Mesenchymal stem cell (in vitro differentiated cells and primary cell): ENCODE results near the gene SMURF2.
"Not testable (repeated sequence)": the region's sequence is repeated elsewhere in the genome, so short reads cannot be mapped to it uniquely, and the experiment has no call there.

Experiments used
- DNase-seq: peaks from one replicate; pipeline ENCODE4 v3.0.0-alpha.2; 2013
- H2AFZ ChIP-seq: one replicate; pipeline ENCODE4 v1.6.1; 2013; ENCODE audit warnings: low read depth, mild to moderate bottlenecking, control low read depth, inconsistent platforms, low read length, moderate library complexity
- H2AK5ac ChIP-seq: 2 replicates; pipeline ENCODE4 v1.6.1; 2013; ENCODE audit warnings: low read length, moderate library complexity, mild to moderate bottlenecking, inconsistent platforms; ENCODE audit not compliant: severe bottlenecking
- H2BK120ac ChIP-seq: one replicate; pipeline ENCODE4 v1.6.1; 2013; ENCODE audit warnings: low read depth, mild to moderate bottlenecking, inconsistent platforms, low read length, moderate library complexity
- H2BK12ac ChIP-seq, 2 experiments: one replicate each; pipeline ENCODE4 v1.6.1; 2013; ENCODE audit warnings: inconsistent platforms in 2 of 2, low read length in 2 of 2, mild to moderate bottlenecking in 2 of 2, moderate library complexity in 2 of 2, control low read depth in 1 of 2
- H2BK15ac ChIP-seq: one replicate; pipeline ENCODE4 v1.6.1; 2013; ENCODE audit warnings: mild to moderate bottlenecking, low read depth, inconsistent platforms; ENCODE audit not compliant: poor library complexity, severe bottlenecking
- H2BK5ac ChIP-seq: 2 replicates; pipeline ENCODE4 v1.6.1; 2013; ENCODE audit warnings: low read depth, mild to moderate bottlenecking, low read length, control low read depth, inconsistent platforms; ENCODE audit not compliant: poor library complexity, severe bottlenecking
- H3K14ac ChIP-seq, 2 experiments: one replicate each; pipeline ENCODE4 v1.6.1; 2013; ENCODE audit warnings: inconsistent platforms in 2 of 2, low read length in 2 of 2, control low read depth in 1 of 2, mild to moderate bottlenecking in 1 of 2, moderate library complexity in 1 of 2
- H3K18ac ChIP-seq, 2 experiments: one replicate each; pipeline ENCODE4 v1.6.1; 2013; ENCODE audit warnings: inconsistent platforms in 2 of 2, low read length in 2 of 2, control low read depth in 1 of 2, low read depth in 1 of 2, mild to moderate bottlenecking in 1 of 2
- H3K23ac ChIP-seq, 2 experiments: one replicate each; pipeline ENCODE4 v1.6.1; 2013; ENCODE audit warnings: inconsistent platforms in 2 of 2, low read length in 2 of 2, mild to moderate bottlenecking in 2 of 2, moderate library complexity in 2 of 2, control low read depth in 1 of 2
- H3K27ac ChIP-seq: 2 replicates; pipeline ENCODE4 v1.5.1; 2013; ENCODE audit warnings: mild to moderate bottlenecking, moderate library complexity, low read length, control low read depth, inconsistent platforms; ENCODE audit not compliant: poor library complexity, severe bottlenecking
- H3K27me3 ChIP-seq, 2 experiments: 2 replicates each; pipeline versions ENCODE4 v1.6.1 to v1.7.0; 2013; ENCODE audit warnings: low read length in 2 of 2, mild to moderate bottlenecking in 2 of 2, moderate library complexity in 2 of 2, control low read depth in 1 of 2, inconsistent platforms in 1 of 2; ENCODE audit not compliant: control insufficient read depth in 1 of 2, insufficient read depth in 1 of 2
- H3K36me3 ChIP-seq, 2 experiments: 2 replicates each; pipeline versions ENCODE4 v1.6.1 to v1.7.0; 2013; ENCODE audit warnings: low read length in 2 of 2, control low read depth in 1 of 2, inconsistent platforms in 1 of 2, low read depth in 1 of 2, mild to moderate bottlenecking in 1 of 2; ENCODE audit not compliant: insufficient read depth in 2 of 2, control insufficient read depth in 1 of 2
- H3K4ac ChIP-seq, 2 experiments: one replicate each; pipeline ENCODE4 v1.6.1; 2013; ENCODE audit warnings: inconsistent platforms in 2 of 2, low read length in 2 of 2, mild to moderate bottlenecking in 2 of 2, moderate library complexity in 2 of 2, control low read depth in 1 of 2, low read depth in 1 of 2
- H3K4me1 ChIP-seq: 2 replicates; pipeline ENCODE4 v1.6.1; 2013; ENCODE audit warnings: low read depth, low read length, control low read depth; ENCODE audit not compliant: control insufficient read depth, insufficient read depth
- H3K4me2 ChIP-seq: 2 replicates; pipeline ENCODE4 v1.6.1; 2013; ENCODE audit warnings: low read length, mild to moderate bottlenecking, inconsistent platforms; ENCODE audit not compliant: poor library complexity, severe bottlenecking
- H3K4me3 ChIP-seq, 2 experiments: 2 replicates each; pipeline versions ENCODE4 v1.5.1 to v1.7.0; 2013; ENCODE audit warnings: low read length in 2 of 2, mild to moderate bottlenecking in 2 of 2, control low read depth in 1 of 2, low read depth in 1 of 2; ENCODE audit not compliant: insufficient read depth in 1 of 2
- H3K79me1 ChIP-seq: replicated peaks from 2 replicates; pipeline ENCODE4 v1.6.1; 2013; ENCODE audit warnings: mild to moderate bottlenecking, control low read depth, low read length, inconsistent platforms; ENCODE audit not compliant: poor library complexity, severe bottlenecking
- H3K9ac ChIP-seq: 2 replicates; pipeline ENCODE4 v1.7.0; 2013; ENCODE audit warnings: mild to moderate bottlenecking, low read length, moderate library complexity
- H3K9me3 ChIP-seq: 2 replicates; pipeline ENCODE4 v1.7.0; 2013; ENCODE audit warnings: mild to moderate bottlenecking, low read length; ENCODE audit not compliant: control insufficient read depth
- H4K8ac ChIP-seq: one replicate; pipeline ENCODE4 v1.6.1; 2013; ENCODE audit warnings: inconsistent platforms, mild to moderate bottlenecking, low read length, moderate library complexity
- H4K91ac ChIP-seq: one replicate; pipeline ENCODE4 v1.6.1; 2013; ENCODE audit warnings: mild to moderate bottlenecking, low read length, inconsistent platforms
- WGBS: methylation state at CpG from one replicate; pipeline ENCODE4 v1.1.7; 2013; ENCODE audit warnings: mixed read lengths; 5-methylcytosine and 5-hydroxymethylcytosine counted together

Gene SMURF2

GRCh38 chr17:64615028-64615677, 47.0 kb downstream of the SMURF2 start:
- Histone ChIP-seq H2BK5ac (no peak overlapping the region), H3K4ac (no peak overlapping the region), H3K79me1 (no peaks in the 10 kb centered on the region), H3K4me1 (peaks cover 12% of the 10 kb centered on the region), H3K27me3 (no peaks in the 10 kb centered on the region), H2BK12ac (no peak overlapping the region), H3K4me2 (no peak overlapping the region), H2BK120ac (no peak overlapping the region), H3K23ac (no peak overlapping the region), H3K27ac (peak overlapping the region; percentile 63), H2BK15ac (no peak overlapping the region), H3K18ac (no peak overlapping the region), H3K9ac (peak overlapping the region; percentile 38), H3K4me3 (peak overlapping the region in 1 of 2 experiments; percentile 5), H3K36me3 (peaks cover 2 to 19% of the 10 kb centered on the region in 2 experiments), H3K9me3 (no peaks in the 10 kb centered on the region), H2AK5ac (no peak overlapping the region), H4K8ac (no peak overlapping the region), H2AFZ (no peak overlapping the region), H4K91ac (no peak overlapping the region), H3K14ac (no peak overlapping the region)
- WGBS: 78% methylated on average over 1 of the region's 3 CpGs
- DNase-seq: peak; percentile 57

- peak overlapping the region; percentile 11 for H3K4me2 ChIP-seq
- no peak overlapping the region for H2BK12ac ChIP-seq
- no peak overlapping the region for H2AK5ac ChIP-seq
- no peak overlapping the region for H3K23ac ChIP-seq
- peaks cover 2 to 12% of the 10 kb centered on the region in 2 experiments for H3K36me3 ChIP-seq
- no peak for DNase-seq
- no peaks in the 10 kb centered on the region for H3K79me1 ChIP-seq
- H3K14ac ChIP-seq: no peak overlapping the region
- H3K27me3 ChIP-seq: no peaks in the 10 kb centered on the region
- H3K9me3 ChIP-seq: no peaks in the 10 kb centered on the region
- no peak overlapping the region for H3K18ac ChIP-seq
- no CpG with 5 or more reads among the region's 2 CpGs for WGBS
- H3K4me3 ChIP-seq: peak overlapping the region in 1 of 2 experiments; percentile 5
- peak overlapping the region; percentile 63 for H3K27ac ChIP-seq
- H4K8ac ChIP-seq: no peak overlapping the region
- no peak overlapping the region for H3K4ac ChIP-seq
- peak overlapping the region; percentile 38 for H3K9ac ChIP-seq
- H4K91ac ChIP-seq: no peak overlapping the region
- no peak overlapping the region for H2AFZ ChIP-seq
- H3K4me1 ChIP-seq: peaks cover 12% of the 10 kb centered on the region
- H2BK120ac ChIP-seq: no peak overlapping the region
- no peak overlapping the region for H2BK15ac ChIP-seq
- H2BK5ac ChIP-seq: no peak overlapping the region
Measured at GRCh38 chr17:64614266-64615027, 47.7 kb downstream of the SMURF2 start.

- Histone ChIP-seq H3K23ac (no peak overlapping the region), H3K18ac (no peak overlapping the region), H3K4me1 (peaks cover 10% of the 10 kb centered on the region), H3K4me2 (no peak overlapping the region), H3K9me3 (no peaks in the 10 kb centered on the region), H2BK15ac (no peak overlapping the region), H4K8ac (no peak overlapping the region), H2BK120ac (no peak overlapping the region), H3K4ac (no peak overlapping the region), H3K27me3 (no peaks in the 10 kb centered on the region), H2BK12ac (no peak overlapping the region), H3K14ac (no peak overlapping the region), H2BK5ac (no peak overlapping the region), H2AK5ac (no peak overlapping the region), H3K4me3 (no peak overlapping the region), H4K91ac (no peak overlapping the region), H3K9ac (peak overlapping the region; percentile 1), H3K79me1 (no peaks in the 10 kb centered on the region), H3K36me3 (peaks cover 2 to 3% of the 10 kb centered on the region in 2 experiments), H2AFZ (no peak overlapping the region), H3K27ac (peak overlapping the region; percentile 15)
- 91% methylated on average over 7 of the region's 7 CpGs for WGBS
- DNase-seq: no peak
Measured at GRCh38 chr17:64611369-64611768, 50.7 kb downstream of the SMURF2 start.

- H3K79me1 ChIP-seq, H2AK5ac ChIP-seq, H3K23ac ChIP-seq, H3K4me1 ChIP-seq, H3K14ac ChIP-seq, H4K8ac ChIP-seq, H2BK12ac ChIP-seq, DNase-seq, H2BK120ac ChIP-seq, H2AFZ ChIP-seq, H3K18ac ChIP-seq, H3K9ac ChIP-seq, H3K27ac ChIP-seq, H2BK15ac ChIP-seq, H3K9me3 ChIP-seq, H4K91ac ChIP-seq, H3K4me2 ChIP-seq, H3K36me3 ChIP-seq, H3K4ac ChIP-seq, H2BK5ac ChIP-seq, H3K27me3 ChIP-seq, H3K4me3 ChIP-seq: not testable (repeated sequence)
- WGBS: no CpG with 5 or more reads among the region's 2 CpGs
Measured at GRCh38 chr17:64610244-64610643, 51.9 kb downstream of the SMURF2 start.
